Chondrocyte (in vitro differentiated cells): Measurements from ENCODE around the gene TUT7. TPM values are rescaled to one million over a fixed set of nuclear protein-coding genes. Genes with fewer than 3 reads are reported as not detected.

Source experiments
- DNase-seq: peaks from one replicate; pipeline ENCODE4 v3.0.0; 2021; ENCODE audit warnings: mixed read lengths, low spot score
- H3K27ac Mint-ChIP-seq: one replicate; pipeline ENCODE4 v1.8.0; 2021; ENCODE audit warnings: mild to moderate bottlenecking, moderate library complexity, mixed read lengths; ENCODE audit not compliant: unreplicated experiment
- H3K27me3 Mint-ChIP-seq: 2 replicates; pipeline ENCODE4 v1.8.0; 2021; ENCODE audit warnings: low read depth, mixed read lengths
- H3K36me3 Mint-ChIP-seq: 2 replicates; pipeline ENCODE4 v1.8.0; 2021; ENCODE audit warnings: low read depth, mixed read lengths
- H3K4me1 Mint-ChIP-seq: 2 replicates; pipeline ENCODE4 v1.8.0; 2021; ENCODE audit warnings: low read depth, mild to moderate bottlenecking, mixed read lengths
- H3K4me3 Mint-ChIP-seq: one replicate; pipeline ENCODE4 v1.8.0; 2021; ENCODE audit warnings: mild to moderate bottlenecking, moderate library complexity, mixed read lengths; ENCODE audit not compliant: unreplicated experiment
- H3K9me3 Mint-ChIP-seq: 2 replicates; pipeline ENCODE4 v1.8.0; 2021; ENCODE audit warnings: low read depth, mixed read lengths
- CTCF ChIP-seq: fragments of 200-600 bp; sonication (generic); IDR thresholded peaks from 2 replicates; pipeline ENCODE4 v1.5.0; 2021; ENCODE audit warnings: antibody characterized with exemption, mild to moderate bottlenecking, moderate library complexity
- total RNA-seq: library from RNA; stranded (reverse); gene quantifications from 3 replicates; pipeline ENCODE4 v1.2.1, GENCODE V29; 2021

TUT7 gene
- total RNA-seq, 1 donor from 2014 or later: 22.3 TPM

- TF ChIP-seq CTCF: no peak
- no peaks in the 10 kb centered on the region for H3K27me3 Mint-ChIP-seq
- H3K27ac Mint-ChIP-seq: no peak overlapping the region
- no peak for DNase-seq
- peaks cover 16% of the 10 kb centered on the region for H3K36me3 Mint-ChIP-seq
- H3K4me1 Mint-ChIP-seq: peaks cover 6% of the 10 kb centered on the region
- H3K9me3 Mint-ChIP-seq: no peaks in the 10 kb centered on the region
- no peak overlapping the region for H3K4me3 Mint-ChIP-seq
Observed at GRCh38 chr9:86272221-86272620, 82.0 kb downstream of the TUT7 start.

GRCh38 chr9:86263876-86264275 is 90.3 kb downstream of the TUT7 start:
- Mint-ChIP-seq H3K9me3 (no peaks in the 10 kb centered on the region), H3K4me3 (no peak overlapping the region), H3K36me3 (peaks cover 17% of the 10 kb centered on the region), H3K27me3 (no peaks in the 10 kb centered on the region), H3K27ac (no peak overlapping the region), H3K4me1 (peaks cover 14% of the 10 kb centered on the region)
- no peak for DNase-seq
- TF ChIP-seq CTCF: no peak

- Mint-ChIP-seq H3K27ac (no peak overlapping the region), H3K4me1 (peaks cover 14% of the 10 kb centered on the region), H3K36me3 (peaks cover 16% of the 10 kb centered on the region), H3K9me3 (no peaks in the 10 kb centered on the region), H3K27me3 (no peaks in the 10 kb centered on the region), H3K4me3 (no peak overlapping the region)
- DNase-seq: no peak
- no peak for TF ChIP-seq CTCF
Observed at GRCh38 chr9:86262492-86262891, 91.7 kb downstream of the TUT7 start.

- Mint-ChIP-seq H3K9me3 (no peaks in the 10 kb centered on the region), H3K27ac (no peak within 1 kb of the TSS)
Observed at GRCh38 chr9:86259557-86259956, 94.7 kb downstream of the TUT7 start, which contains the start of gene C9orf153. Gene C9orf153, minus strand, starts transcription at chr9:86259657. Its CDS starts 30,054 bp downstream, at chr9:86229603.

GRCh38 chr9:86257391-86257790 is 96.8 kb downstream of the TUT7 start:
- H3K27me3 Mint-ChIP-seq: no peaks in the 10 kb centered on the region
- no peaks in the 10 kb centered on the region for H3K4me1 Mint-ChIP-seq
- H3K36me3 Mint-ChIP-seq: peaks cover 1% of the 10 kb centered on the region
- peaks cover 3% of the 10 kb centered on the region for H3K9me3 Mint-ChIP-seq
- no peak for TF ChIP-seq CTCF
- no peak overlapping the region for H3K4me3 Mint-ChIP-seq
- no peak for DNase-seq
- no peak overlapping the region for H3K27ac Mint-ChIP-seq

More at GRCh38 chr9:86259557-86259956, 94.7 kb downstream of the TUT7 start, which contains the start of gene C9orf153:
- Mint-ChIP-seq H3K36me3 (peaks cover 16% of the 10 kb centered on the region), H3K4me3 (no peak within 1 kb of the TSS), H3K4me1 (no peaks in the 10 kb centered on the region), H3K27me3 (no peaks in the 10 kb centered on the region)
- TF ChIP-seq CTCF: no peak
- DNase-seq: no peak
